Measurements from ENCODE around the gene NUP85.
"Not testable (repeated sequence)": the region's sequence is repeated elsewhere in the genome, so short reads cannot be mapped to it uniquely, and the experiment has no call there.

NUP85 gene

DNA sequence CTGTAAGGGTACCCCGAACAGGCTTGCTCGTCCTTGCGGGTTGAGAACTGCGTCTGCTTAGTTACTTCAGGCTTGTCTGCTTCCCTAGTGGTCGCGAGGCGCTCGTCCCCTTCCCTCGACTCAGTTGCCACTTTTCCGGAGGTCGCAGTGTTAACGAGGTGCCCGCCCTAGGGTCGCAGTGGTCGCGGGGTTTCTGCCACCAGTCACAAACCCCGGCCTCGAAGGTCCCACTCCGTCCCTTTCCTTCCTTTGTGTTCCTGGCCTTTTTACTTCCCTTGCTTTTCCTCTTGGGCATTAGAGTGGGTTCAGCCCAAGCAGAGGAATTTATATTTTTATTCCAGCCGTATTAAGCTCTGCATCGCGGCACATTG, 299 bp downstream of the NUP85 start:
- DNase-seq: no peak

DNA sequence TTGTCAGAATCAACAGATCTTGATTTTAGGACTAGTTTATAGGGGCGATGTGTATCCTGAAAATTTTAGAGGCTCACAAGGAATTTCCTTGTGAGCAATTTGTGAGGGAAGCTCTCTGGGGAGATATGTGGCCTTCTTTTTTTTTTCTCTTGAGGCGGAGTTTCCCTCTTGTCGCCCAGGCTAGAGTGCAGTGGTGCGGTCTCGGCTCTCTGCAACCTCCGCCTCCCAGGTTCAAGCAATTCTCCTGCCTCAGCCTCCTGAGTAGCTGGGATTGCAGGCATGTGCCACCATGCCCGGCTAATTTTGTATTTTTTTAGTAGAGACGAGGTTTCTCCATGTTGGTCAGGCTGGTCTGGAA, 1.6 kb downstream of the NUP85 start:
- DNase-seq: not testable (repeated sequence)

DNA sequence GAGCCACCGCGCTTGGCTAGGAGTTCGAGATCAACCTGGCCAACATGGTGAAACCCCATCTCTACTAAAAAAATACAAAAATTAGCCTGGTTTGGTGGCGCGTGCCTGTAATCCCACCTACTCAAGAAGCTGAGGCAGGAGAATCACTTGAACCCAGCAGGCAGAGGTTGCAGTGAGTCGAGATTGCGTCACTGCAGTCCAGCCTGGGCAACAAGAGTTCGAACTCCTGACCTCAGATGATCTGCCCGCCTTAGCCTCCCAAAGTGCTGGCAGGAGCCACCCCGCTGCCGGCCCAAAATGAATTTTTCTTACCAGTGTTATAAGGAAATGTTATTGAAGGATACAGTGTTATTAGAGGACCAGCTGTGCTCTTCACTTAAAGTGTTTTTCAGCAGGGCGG, 2.3 kb downstream of the NUP85 start:
- DNase-seq: no peak

DNA sequence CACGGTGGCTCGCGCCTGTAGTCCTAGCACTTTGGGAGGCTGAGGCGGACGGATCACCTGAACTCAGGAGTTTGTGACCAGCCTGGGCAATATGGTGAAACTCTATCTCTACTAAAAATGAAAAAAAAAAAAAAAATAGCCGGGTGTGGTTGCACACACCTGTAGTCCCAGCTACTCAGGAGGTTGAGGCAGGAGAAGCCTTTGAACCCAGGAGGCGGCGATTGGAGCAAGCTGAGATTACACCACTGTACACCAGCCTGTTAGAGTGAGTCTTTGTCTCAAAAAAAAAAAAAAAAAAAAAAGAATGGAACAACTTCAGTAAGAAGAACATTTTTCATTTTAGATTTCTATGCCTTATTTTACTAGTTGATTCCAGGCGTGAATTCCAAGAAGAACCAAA, 2.7 kb downstream of the NUP85 start:
- no peak for DNase-seq

DNA sequence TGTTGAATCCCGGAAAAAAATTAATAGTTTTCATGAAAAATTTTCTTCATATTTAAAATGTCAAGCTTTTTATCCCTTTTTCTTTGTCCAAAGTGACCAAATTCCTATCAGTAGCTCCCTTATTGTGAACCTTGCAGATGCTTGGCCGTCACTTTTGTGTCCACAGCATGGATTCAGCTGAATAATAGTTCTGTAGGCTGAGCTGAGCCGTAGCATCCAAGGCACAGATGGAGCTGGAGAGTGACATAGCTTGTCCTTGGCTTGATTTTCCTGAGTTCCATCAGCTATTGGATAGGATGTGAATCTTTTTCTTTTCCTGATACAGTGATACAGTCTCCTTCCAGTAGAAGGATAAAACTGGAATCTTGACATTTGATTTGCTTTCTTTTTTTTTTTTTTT, 3.6 kb downstream of the NUP85 start:
- no peak for DNase-seq

DNA sequence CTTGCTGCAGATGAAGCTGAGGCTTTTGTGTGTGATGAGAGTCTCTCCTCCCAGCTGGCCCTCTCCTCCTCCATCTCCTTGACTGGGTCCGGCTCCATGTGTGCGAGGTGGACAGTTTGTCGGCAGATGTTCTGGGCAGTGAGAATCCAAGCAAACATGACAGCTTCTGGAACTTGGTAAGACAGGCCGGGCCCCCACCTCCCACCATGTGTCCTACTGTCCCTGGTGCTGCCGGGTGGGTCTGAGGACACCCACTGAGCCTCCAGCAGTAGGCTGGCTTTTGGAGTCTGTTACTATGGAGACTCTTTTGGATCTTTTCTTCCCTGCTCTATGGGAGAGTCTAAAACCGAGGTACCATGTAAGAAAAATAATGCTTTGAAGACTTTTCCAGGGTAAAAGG, 12.7 kb downstream of the NUP85 start:
- no peak for DNase-seq

DNA sequence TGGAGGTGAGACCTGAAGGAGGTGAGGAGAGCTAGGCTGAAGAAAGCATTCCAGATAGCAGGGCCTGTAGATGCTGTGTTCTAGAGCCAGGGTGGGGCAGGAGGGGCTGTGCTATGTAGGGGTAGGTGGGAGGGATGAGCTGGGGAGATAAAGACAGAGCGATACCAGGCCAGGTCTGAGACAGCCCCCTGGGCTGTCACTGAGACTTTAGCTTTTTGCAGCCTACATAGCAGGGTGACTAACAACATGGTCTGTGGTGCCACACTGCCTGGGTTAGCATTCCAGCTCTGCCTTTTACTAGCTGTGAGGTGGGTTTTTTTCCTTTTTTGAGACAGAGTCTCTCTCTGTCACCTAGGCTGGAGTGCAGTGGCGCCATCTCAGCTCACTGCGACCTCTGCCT, 14.3 kb downstream of the NUP85 start:
- DNase-seq: no peak

DNA sequence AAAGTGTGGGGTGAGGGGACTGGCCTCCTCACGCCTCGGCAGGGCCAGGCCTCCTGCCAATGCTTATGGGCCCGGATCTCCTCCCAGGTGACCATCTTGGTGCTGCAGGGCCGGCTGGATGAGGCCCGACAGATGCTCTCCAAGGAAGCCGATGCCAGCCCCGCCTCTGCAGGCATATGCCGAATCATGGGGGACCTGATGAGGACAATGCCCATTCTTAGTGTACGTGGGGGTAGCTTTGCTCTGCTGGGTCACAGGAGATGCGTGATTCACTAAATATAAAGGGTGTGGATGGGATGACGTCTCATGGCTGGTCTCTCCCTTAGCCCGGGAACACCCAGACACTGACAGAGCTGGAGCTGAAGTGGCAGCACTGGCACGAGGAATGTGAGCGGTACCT, 19.5 kb downstream of the NUP85 start:
- DNase-seq: no peak

DNA sequence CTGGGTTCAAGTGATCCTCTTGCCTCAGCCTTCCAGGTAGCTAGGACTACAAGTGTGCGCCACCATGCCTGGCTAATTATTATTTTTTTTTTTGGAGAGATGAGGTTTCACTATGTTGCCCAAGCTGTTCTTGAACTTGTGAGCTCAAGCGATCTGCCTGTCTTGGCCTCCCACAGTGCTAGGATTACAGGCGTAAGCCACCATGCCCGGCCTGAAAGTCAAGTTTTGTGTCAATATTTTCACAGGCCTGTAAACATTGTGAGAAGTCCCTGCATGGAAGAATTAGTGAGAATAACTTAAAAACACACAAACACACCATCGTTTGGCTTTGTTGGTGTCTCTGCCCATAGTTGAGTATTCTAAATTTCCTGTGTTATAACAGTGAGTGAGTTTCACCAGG, 22.2 kb downstream of the NUP85 start:
- no peak for DNase-seq

DNA sequence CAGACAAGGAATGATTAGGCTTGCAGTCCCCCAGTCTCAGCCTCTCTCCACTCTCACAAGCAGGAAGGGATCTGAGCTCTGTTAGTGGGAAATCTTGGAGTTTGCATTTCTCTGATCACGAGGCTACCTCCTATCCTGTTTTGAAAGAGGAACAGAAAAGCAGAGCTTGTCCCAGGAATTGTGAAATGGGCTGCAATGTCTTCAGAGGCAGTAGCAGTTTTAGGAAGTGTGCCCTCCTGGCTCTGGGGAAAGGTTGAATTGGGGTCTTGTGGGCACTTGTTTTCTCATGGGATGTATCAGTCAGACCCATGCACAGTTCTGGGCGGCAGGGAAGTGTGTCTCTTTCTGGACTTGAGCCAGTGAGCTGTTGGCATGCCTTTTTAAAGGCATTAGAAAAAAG, 22.8 kb downstream of the NUP85 start:
- no peak for DNase-seq

DNA sequence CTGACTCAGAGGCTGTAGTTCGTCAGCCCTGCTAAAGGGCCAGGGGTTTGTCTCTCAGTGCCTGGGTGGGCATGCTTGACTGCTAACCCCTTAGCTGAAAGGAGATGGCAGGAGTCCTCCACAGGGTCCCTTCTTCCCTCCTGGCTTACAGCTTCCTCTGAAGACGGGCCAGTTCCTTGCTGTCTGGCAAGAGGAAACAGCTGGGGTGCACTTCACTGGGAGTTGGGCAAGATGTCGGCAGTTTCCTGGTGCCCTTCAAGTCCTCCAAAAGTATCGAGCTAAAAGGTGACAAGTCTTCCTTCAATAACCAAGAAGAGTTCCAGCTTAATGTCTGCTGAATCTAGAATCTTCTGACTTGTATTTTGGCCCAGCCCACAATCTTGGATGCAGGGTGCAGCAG, 23.4 kb downstream of the NUP85 start:
- no peak for DNase-seq

DNA sequence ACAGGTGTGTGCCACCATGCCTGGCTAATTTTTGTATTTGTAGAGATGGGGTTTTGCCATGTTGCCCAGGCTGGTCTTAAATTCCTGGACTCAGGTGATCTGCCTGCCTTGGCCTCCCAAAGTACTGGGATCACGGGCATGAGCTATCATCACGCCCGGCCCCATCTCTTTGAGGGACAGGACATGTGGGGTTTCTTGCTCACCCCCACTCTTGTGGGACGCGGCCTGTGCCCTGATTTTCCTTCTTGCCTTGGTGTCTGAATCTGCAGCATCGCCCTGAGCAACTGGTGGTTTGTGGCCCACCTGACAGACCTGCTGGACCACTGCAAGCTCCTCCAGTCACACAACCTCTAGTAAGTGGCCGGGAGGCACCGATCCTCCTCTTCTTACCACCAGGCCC, 25.6 kb downstream of the NUP85 start:
- no peak for DNase-seq

DNA sequence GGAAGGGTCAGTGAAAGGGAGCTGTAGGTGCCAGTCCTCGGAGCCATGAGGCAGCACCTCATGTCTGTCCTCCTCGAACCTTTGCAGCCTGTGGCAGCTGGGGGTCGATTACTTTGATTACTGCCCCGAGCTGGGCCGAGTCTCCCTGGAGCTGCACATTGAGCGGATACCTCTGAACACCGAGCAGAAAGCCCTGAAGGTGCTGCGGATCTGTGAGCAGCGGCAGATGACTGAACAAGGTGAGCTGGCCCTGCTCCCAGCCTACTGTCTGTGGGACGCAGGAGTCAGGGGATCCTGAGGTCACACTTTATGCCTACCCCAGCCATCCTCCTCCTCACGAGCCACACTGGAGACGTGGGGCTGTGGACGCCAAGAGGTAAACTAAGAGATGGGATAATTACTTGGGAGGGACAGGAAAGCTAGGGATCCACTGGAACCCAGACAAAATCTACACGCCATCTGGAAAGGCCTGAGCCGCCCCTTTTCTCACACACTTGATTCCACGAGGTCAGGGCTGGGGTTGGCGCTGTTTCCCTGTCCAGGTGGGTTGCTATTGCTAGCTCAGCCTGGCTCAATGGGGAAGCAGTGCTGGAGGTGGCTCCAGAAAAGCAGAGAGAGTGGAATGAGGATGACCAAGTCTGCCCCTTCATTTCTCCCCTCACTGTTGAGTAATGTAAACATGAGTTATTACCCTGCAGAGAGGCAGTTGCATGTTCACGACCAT, 26.4 kb downstream of the NUP85 start:
- no peak for DNase-seq

DNA sequence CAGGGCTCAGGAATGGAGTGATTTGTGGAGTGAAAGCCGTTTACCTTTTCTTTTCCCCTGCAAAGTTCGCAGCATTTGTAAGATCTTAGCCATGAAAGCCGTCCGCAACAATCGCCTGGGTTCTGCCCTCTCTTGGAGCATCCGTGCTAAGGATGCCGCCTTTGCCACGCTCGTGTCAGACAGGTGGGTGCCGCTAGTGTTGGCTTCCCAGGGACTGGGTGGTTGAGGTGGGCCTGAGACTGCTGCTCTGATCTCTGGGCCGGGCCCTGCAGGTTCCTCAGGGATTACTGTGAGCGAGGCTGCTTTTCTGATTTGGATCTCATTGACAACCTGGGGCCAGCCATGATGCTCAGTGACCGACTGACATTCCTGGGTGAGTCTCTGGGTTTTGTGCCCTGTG, 27.3 kb downstream of the NUP85 start:
- DNase-seq: no peak

DNA sequence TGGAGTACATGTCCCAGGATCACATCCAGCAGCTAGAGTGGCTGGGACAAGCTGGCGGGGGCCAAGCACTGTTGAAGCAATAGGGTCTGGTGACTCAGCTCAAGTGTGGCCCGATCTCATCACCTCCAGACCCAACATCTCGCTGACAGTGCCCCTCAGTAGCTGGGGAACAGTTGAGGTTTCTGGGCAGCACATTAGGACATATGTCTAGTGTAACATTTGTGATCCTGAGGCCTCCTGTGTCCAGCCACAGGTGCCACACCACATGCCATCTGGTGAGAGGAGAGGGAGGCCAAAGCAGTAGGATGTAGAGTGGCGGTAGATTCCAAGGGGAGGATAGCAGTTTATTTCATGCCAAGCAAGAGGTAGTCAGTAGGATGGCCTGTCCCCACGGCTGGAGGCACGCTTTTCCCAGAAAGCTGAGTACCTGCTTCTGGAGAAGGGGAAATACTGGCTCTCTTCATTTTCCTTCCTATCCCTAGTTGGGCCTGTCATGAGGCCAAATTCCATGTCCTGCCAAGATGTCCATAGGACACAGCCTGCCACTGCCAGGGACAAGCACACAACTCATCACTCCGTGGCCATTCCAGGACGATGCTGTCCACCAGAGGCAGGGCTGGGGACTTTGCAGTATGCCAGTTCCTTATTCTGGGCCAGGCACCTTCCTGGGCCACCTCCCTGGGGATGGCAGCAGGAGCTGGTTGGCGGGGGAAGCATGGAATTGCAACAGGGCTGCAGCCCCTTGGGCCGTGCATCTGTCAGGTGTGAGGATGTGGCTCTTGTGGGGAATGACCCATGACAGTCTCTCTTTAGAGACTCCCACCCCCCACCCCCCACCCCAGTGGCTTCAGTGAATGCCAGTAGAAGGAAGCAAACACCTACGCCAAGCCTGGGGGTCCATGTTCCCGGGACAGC, 31.9 kb downstream of the NUP85 start:
- DNase-seq: no peak

DNA sequence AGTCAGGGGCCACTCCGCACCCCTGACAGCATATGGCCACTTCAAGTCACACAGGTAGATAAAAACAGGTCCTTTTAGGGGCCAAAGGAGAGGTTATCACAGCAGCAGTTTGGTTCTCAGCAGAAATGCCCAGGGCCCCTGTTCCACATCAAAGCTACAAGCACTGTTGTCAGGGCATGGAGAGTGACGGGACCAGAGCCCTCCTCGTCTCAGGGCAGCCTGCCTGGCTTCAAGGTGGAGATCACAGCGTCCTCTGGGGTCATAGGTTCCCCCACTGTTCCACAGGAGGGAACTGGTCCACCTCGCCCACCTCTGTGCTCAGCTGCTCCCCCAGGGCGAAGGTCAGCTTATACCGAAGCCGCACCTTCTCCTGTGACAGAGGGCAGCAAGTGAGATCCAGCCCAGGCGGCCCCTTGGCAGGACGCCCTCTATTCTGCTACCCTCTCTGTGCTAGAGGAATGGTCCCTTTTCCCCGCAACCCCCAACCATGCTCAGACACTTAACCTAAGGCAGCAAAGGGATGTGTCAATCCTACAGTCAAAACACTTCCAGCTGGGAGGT, 32.6 kb downstream of the NUP85 start:
- no peak for DNase-seq

DNA sequence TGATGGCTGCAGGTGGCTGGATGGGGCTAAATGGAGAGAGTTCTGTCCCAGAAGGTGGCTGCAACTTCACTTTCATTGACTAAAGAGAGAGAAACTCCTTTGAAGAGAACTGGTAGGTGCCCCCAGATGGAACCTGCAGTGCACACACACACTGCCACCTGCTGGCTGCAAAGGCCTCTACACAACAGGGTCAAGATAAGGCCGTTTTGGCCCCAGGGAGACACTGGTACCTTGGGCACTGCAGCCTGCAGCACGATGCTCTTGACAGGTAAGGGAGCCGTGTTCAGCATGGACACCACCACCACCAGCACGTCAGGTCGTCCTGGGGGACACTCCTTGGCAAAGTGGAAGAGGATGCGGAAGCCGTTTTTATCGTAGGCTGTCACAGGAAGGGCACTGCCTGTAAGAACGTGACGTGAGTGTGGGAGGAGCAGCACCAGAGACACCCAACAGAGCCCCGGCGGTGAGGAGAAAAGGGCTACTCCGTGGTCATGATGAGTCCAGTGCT, 33.3 kb downstream of the NUP85 start:
- DNase-seq: peak; percentile 72

DNA sequence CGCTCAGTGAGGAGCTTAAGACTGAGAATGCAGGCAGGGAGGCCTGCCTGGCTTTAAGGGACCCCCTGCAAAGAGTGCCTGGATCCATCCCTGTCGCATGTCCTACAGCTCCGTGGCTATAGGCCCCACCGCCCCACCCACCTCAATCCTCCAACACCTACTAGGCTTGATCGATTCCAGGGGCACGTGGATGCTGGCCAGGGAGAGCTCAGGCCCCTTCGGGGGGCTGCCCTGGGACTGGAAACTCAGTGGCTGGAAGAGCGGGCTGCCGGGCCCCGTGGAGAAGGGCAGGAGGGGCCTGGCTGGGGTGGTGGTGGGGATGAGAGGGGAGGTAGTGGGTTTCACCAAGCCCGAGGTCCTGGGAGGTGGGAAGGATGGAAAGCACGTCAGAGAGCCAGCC, 33.7 kb downstream of the NUP85 start:
- no peak for DNase-seq

DNA sequence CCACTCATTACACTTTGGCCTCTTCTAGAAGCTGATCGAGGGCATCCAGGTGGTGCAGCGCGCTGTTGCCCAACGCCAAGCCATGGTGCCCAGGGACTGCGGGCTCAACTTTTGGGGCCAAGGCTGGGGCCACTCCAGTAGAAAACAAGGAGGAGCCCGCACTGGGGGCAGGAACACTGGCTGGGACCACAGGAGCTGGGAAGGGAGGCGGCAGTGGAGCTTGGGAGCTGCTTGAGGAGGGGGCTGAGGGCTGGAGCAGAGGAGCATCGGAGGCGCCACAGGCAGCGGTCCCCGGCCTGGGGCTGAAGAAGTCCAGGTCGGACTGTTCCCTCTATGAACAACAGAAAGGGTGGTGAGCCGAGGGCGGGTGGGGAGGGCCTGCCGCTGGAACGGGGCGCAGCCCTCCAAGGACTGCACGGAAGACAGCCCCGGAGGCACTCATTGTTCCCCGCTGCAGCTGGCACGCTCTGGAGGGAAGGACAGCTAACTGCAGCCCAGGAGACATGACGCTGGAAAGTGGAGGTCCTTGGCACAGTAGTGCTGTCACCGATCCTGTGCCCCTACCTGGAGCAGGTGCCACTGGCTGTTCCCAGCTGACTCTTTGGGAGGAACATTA, 34.4 kb downstream of the NUP85 start:
- DNase-seq: no peak

DNA sequence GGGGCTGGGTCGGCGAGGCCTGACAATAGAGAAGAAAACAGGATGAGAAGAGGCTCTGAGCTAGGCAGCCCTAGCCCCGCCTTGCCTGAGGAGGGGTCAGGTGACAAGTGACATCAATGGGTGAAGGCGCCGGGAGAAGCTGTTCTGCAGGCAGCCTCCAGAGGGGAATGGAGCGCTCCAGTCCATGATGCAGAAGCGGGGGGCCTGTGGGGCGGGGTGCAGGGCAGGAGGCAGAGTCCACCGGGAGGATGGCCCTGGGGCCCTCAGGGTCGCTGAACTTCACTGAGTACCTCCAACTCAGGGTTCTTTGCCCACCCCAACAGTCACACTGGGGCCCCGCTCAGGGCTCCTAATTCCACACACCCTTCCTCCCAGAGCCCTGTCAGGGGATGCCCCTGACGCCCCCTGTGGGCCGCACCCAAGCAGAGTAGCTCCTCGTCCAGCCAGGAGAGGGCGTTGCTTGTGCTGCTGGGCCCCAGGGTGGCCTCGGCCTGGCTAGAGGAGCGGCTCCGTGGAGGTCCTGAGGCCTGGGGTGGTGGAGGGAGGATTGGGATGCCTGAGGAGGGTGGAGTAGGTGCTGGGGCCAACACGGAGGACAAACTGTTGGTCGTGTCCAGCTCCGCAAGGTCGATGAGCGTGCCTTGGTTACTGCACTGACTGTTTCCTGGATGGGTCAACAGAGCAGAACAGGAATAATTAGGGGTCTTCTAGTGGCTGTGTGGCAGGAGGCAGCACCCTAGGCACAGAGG, 35.1 kb downstream of the NUP85 start:
- DNase-seq: peak; percentile 34

DNA sequence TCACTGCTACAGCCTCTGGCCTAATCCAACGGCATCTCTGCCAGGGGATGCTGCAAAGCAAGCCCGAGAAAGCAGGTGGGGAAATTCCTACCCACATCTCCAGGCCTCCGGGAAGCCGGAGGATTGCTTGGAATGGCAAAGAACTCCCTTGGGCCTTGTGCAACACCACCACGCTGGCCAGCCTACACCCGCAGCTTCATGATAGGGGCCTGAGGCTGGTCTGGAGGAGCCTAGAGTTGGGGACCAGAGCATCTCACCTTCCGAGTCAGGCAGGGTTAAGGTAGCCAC, 35.6 kb downstream of the NUP85 start:
- DNase-seq: no peak

DNA sequence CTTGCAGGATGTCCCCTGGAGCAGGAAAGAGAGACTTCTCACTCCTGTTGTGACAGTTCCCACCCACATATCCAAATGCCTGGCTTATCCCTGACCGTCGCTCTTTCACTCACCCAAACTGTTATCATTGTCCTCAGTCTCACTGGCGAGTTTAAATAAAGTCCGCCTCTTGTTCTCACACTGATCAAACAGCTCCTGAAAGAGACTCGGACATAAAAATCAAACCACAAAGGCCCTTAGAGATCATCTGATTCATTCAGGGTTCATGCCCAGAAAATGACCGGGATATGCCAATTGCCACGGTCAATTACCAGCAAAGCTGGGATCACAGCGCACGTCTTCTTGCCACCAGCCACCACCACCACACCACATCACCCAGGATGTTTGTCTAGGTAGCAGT, 36.0 kb downstream of the NUP85 start:
- DNase-seq: no peak

DNA sequence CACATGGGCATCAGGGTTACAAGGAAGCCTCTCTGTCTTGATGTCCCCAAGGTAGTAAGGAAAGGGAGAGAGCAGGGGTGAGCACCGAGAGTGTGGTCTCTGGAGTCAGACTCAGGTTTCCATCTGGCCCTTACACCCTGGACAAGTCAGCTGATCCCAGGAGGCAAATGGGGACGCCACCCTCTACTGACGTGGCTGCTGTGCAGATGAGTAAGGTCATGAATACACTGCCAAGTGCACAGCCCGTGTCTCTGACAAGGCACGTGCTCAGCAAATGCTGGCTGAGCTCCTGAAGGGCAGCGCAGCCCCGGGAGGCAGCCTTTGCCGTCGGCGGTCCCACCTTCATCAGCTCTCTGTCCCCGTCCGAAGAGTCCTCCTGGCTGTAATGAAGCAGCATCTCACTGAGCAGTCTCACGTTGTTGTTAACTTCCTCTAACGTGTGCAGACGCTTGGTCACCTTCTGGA, 36.5 kb downstream of the NUP85 start:
- peak; percentile 14 for DNase-seq

Data from CD4-positive, alpha-beta T cell treated with Interleukin-10 for 1 hour (primary cell).